BE2C (cell line): ENCODE measurements around the gene DESI1.

Experiments
- DNase-seq: peaks from one replicate; pipeline ENCODE4 v3.0.0-alpha.2; 2020
- H3K27me3 ChIP-seq: fragments of 250-450 bp; sonication (Bioruptor Pico); 2 replicates; pipeline ENCODE4 v1.5.1; 2020; ENCODE audit warnings: mild to moderate bottlenecking
- H3K36me3 ChIP-seq: fragments of 250-450 bp; sonication (Bioruptor Pico); 2 replicates; pipeline ENCODE4 v1.5.1; 2020; ENCODE audit warnings: mild to moderate bottlenecking
- H3K4me1 ChIP-seq: fragments of 250-450 bp; sonication (Bioruptor Pico); 2 replicates; pipeline ENCODE4 v1.5.1; 2020
- H3K4me3 ChIP-seq: 2 replicates; pipeline ENCODE4 v1.5.1; 2011; ENCODE audit warnings: low read depth, low read length
- H3K9me3 ChIP-seq: fragments of 250-450 bp; sonication (Bioruptor Pico); 2 replicates; pipeline ENCODE4 v1.5.1; 2020
- CTCF ChIP-seq: IDR thresholded peaks from 2 replicates; pipeline ENCODE4 v1.5.1; 2012; ENCODE audit warnings: mild to moderate bottlenecking, low read depth, low read length

Gene DESI1

GRCh38 chr22:41556561-41556960 lies 64.3 kb downstream of the DESI1 start:
- DNase-seq: no peak
- Histone ChIP-seq H3K4me3 (no peak overlapping the region), H3K9me3 (no peaks in the 10 kb centered on the region), H3K27me3 (no peaks in the 10 kb centered on the region), H3K36me3 (no peaks in the 10 kb centered on the region), H3K4me1 (peaks cover 18% of the 10 kb centered on the region)
- no peak for TF ChIP-seq CTCF

GRCh38 chr22:41555325-41555982 lies 65.4 kb downstream of the DESI1 start:
- no peak overlapping the region for H3K4me3 ChIP-seq
- H3K27me3 ChIP-seq: no peaks in the 10 kb centered on the region
- peaks cover 12% of the 10 kb centered on the region for H3K4me1 ChIP-seq
- peak; percentile 71 for DNase-seq
- no peaks in the 10 kb centered on the region for H3K36me3 ChIP-seq
- H3K9me3 ChIP-seq: no peaks in the 10 kb centered on the region
- no peak for TF ChIP-seq CTCF

GRCh38 chr22:41551877-41552582 lies 68.8 kb downstream of the DESI1 start:
- Histone ChIP-seq H3K36me3 (no peaks in the 10 kb centered on the region), H3K27me3 (no peaks in the 10 kb centered on the region), H3K4me3 (no peak overlapping the region), H3K9me3 (no peaks in the 10 kb centered on the region), H3K4me1 (peaks cover 3% of the 10 kb centered on the region)
- no peak for DNase-seq
- TF ChIP-seq CTCF: no peak

- no peak for DNase-seq
- peaks cover 3% of the 10 kb centered on the region for H3K4me1 ChIP-seq
- TF ChIP-seq CTCF: no peak
- no peaks in the 10 kb centered on the region for H3K9me3 ChIP-seq
- H3K4me3 ChIP-seq: no peak overlapping the region
- no peaks in the 10 kb centered on the region for H3K27me3 ChIP-seq
- no peaks in the 10 kb centered on the region for H3K36me3 ChIP-seq
Observed at GRCh38 chr22:41550952-41551491, 69.8 kb downstream of the DESI1 start.

- TF ChIP-seq CTCF: no peak
- no peaks in the 10 kb centered on the region for H3K27me3 ChIP-seq
- H3K4me3 ChIP-seq: no peak overlapping the region
- peaks cover 3% of the 10 kb centered on the region; the same call in 1 of the 2 replicates for H3K4me1 ChIP-seq
- no peaks in the 10 kb centered on the region for H3K9me3 ChIP-seq
- no peak for DNase-seq
- no peaks in the 10 kb centered on the region for H3K36me3 ChIP-seq
Observed at GRCh38 chr22:41548830-41549211, 72.0 kb downstream of the DESI1 start.
